ENCODE data around the gene RAMACL. TPM values are rescaled to one million over a fixed set of nuclear protein-coding genes. Genes with fewer than 3 reads are reported as not detected.

Gene RAMACL
- total and polyA plus RNA-seq, 2 of the 4 experiments (the other 2 are of a cell fraction), result 0.46 to 0.90 TPM

GRCh38 chr6:166627033-166627874 is 40.8 kb upstream of the RAMACL start, which contains the start of gene RPS6KA2:
Gene RPS6KA2, minus strand, starts transcription at chr6:166627251. Its CDS starts 232 bp downstream, at chr6:166627019.
- in situ Hi-C loops (cut with MboI; ENCODE audit: low sequenced_read_pairs), result loop anchor here (5.0 to 25.0 kb wide), 2 partner anchors 65 to 360 kb away; partner anchors contain the start of gene CEP43
- Histone ChIP-seq H2AK5ac (ENCODE audit: low read depth, low read length) (0 out of 2 replicates have a peak within 1 kb of the TSS, but pooled peaks have one; percentile 29), H4K8ac (ENCODE audit: low read depth in 2 of 2, low read length in 2 of 2) (peak within 1 kb of the TSS; percentile 66 to 77; a peak in 2 of 4 replicates), H2AFZ (replicated peaks; ENCODE audit: low read length, poor library complexity) (peak within 1 kb of the TSS; percentile 91), H2BK20ac (ENCODE audit: low read depth, low read length) (peak within 1 kb of the TSS; percentile 35; the same call in 1 of the 2 replicates), H4K91ac (ENCODE audit: insufficient read depth, low read depth, low read length) (peak within 1 kb of the TSS; percentile 83), H3K27me3 (ENCODE audit: control insufficient read depth, insufficient read depth, low read length) (no peaks in the 10 kb centered on the region), H2BK15ac (ENCODE audit: low read depth, low read length) (peak within 1 kb of the TSS; percentile 12), H2AK9ac (replicated peaks; ENCODE audit: low read depth, low read length, poor library complexity) (peak within 1 kb of the TSS; percentile 94), H4K20me1 (ENCODE audit: insufficient read depth, low read length) (no peaks in the 10 kb centered on the region; the same call in 1 of the 2 replicates), H3K14ac (replicated peaks; ENCODE audit: low read depth, low read length) (peak within 1 kb of the TSS; percentile 91), H2BK120ac (ENCODE audit: low read depth, low read length) (peak within 1 kb of the TSS; percentile 82), H3K4me2 (ENCODE audit: low read depth, low read length) (peak within 1 kb of the TSS; percentile 98), H4K5ac (ENCODE audit: low read depth, low read length) (peak within 1 kb of the TSS; percentile 80), H3K23ac (ENCODE audit: low read depth, low read length) (peak within 1 kb of the TSS; percentile 79), H3K9me3 (ENCODE audit: control insufficient read depth, insufficient read depth, low read length) (no peaks in the 10 kb centered on the region), H3K27ac (ENCODE audit: insufficient read depth, low read length) (peak within 1 kb of the TSS; percentile 94), H3K18ac (ENCODE audit: low read depth, low read length) (peak within 1 kb of the TSS; percentile 89), H3K4me1 (ENCODE audit: control insufficient read depth, insufficient read depth, low read length) (peaks cover 17% of the 10 kb centered on the region), H3K9ac (ENCODE audit: low read depth, low read length) (peak within 1 kb of the TSS; percentile 90), H3K4me3 (ENCODE audit: insufficient read depth, low read depth, low read length) (peak within 1 kb of the TSS; percentile 87), H3K56ac (ENCODE audit: extremely low read depth, insufficient read depth, low read length) (peak within 1 kb of the TSS; percentile 84), H2BK5ac (ENCODE audit: low read depth, low read length, poor library complexity, severe bottlenecking) (peak within 1 kb of the TSS; percentile 87), H3K9me1 (ENCODE audit: insufficient read depth, low read length) (peaks cover 16% of the 10 kb centered on the region), H3K79me1 (ENCODE audit: low read depth in 1 of 2, low read length in 2 of 2) (peaks cover 10 to 30% of the 10 kb centered on the region in 2 experiments; a peak in 3 of 4 replicates), H3K36me3 (ENCODE audit: control insufficient read depth, insufficient read depth, low read length) (no peaks in the 10 kb centered on the region), H3K4ac (ENCODE audit: low read depth, low read length) (peak within 1 kb of the TSS; percentile 88)
- intact Hi-C loops (cut with micrococcal nuclease), result loop anchor here (1.0 to 5.0 kb wide), 5 partner anchors 32 to 370 kb away; partner anchors contain the start of gene CEP43
- DNase-seq (peak; percentile 99), ATAC-seq (ENCODE audit: low read depth) (peak; percentile 93)
- WGBS, 2 experiments (ENCODE audit: extremely low coverage in 2 of 2, insufficient read length in 1 of 2), result 0% methylated on average over 9 of the region's 87 CpGs; no CpG with 5 or more reads in 1 of the 2 experiments
- POLR2A ChIA-PET (ENCODE audit: unreplicated experiment), result no interaction called here
- dilution Hi-C loops (cut with HindIII; ENCODE audit: low sequenced_read_pairs, unreplicated experiment), result no loop called here
- no TSS peak for BruUV-seq (replicated peaks)
- CTCF ChIA-PET, result interaction anchor here (0.6 to 1.1 kb wide), 2 partner anchors 112 to 382 kb away, joined by 3 to 4 read pairs; no protein-coding TSS in a partner anchor
- TF ChIP-seq FOS (IDR thresholded peaks at IDR 0.05; ENCODE audit: low read depth, low read length), result no peak
- TF ChIP-seq, protein P1, sequence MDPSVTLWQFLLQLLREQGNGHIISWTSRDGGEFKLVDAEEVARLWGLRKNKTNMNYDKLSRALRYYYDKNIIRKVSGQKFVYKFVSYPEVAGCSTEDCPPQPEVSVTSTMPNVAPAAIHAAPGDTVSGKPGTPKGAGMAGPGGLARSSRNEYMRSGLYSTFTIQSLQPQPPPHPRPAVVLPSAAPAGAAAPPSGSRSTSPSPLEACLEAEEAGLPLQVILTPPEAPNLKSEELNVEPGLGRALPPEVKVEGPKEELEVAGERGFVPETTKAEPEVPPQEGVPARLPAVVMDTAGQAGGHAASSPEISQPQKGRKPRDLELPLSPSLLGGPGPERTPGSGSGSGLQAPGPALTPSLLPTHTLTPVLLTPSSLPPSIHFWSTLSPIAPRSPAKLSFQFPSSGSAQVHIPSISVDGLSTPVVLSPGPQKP (IDR thresholded peaks at IDR 0.05; ENCODE audit: borderline replicate concordance, low read depth, low read length), result no peak
- no peak for TF ChIP-seq NFE2L2 (IDR thresholded peaks at IDR 0.05; ENCODE audit: low read depth, low read length)
- no peak for TF ChIP-seq CHD1 (IDR thresholded peaks at IDR 0.05; ENCODE audit: low read depth, low read length)
- peak; percentile 25 for TF ChIP-seq USF2 (IDR thresholded peaks at IDR 0.05; ENCODE audit: low read depth, low read length)
- peak; percentile 97; the same call in 1 of the 2 replicates for TF ChIP-seq MAZ (IDR thresholded peaks at IDR 0.05; ENCODE audit: borderline replicate concordance, low read depth, low read length)
- TF ChIP-seq SMC3 (IDR thresholded peaks at IDR 0.05; ENCODE audit: low read depth, low read length), result no peak
- no peak for TF ChIP-seq RFX5 (IDR thresholded peaks at IDR 0.05; ENCODE audit: low read depth, low read length)
- no peak for TF ChIP-seq RCOR1 (IDR thresholded peaks at IDR 0.05; ENCODE audit: insufficient replicate concordance, low read length)
- peak; percentile 81 for TF ChIP-seq MXI1 (IDR thresholded peaks at IDR 0.05; ENCODE audit: borderline replicate concordance, low read depth, low read length)
- peak; percentile 87 for TF ChIP-seq POLR2A (IDR thresholded peaks at IDR 0.05; ENCODE audit: low read depth, low read length)
- TF ChIP-seq MAFK (IDR thresholded peaks at IDR 0.05; ENCODE audit: low read depth, low read length), result no peak
- no peak for TF ChIP-seq CEBPB (IDR thresholded peaks at IDR 0.05; ENCODE audit: low read depth, low read length)

Data from IMR-90 (cell line).